Transverse colon (tissue), 4 donors: ENCODE measurements around the gene SHB. TPM values are rescaled to one million over a fixed set of nuclear protein-coding genes. Genes with fewer than 3 reads are reported as not detected.
"Not testable (repeated sequence)": the region's sequence is repeated elsewhere in the genome, so short reads cannot be mapped to it uniquely, and the experiment has no call there.

ENCODE experiments used
- DNase-seq: peaks from one replicate; pipeline ENCODE4 v3.0.0-alpha.2; 2019
- H3K27ac ChIP-seq, 4 donors: fragments of 200-600 bp; sonication (generic); 2 replicates each; pipeline ENCODE4 v1.5.1; 2016 to 2018; ENCODE audit warnings: inconsistent platforms in 4 of 4
- H3K27me3 ChIP-seq: fragments of 200-600 bp; sonication (generic); 2 replicates; pipeline ENCODE4 v1.5.1; 2017; ENCODE audit warnings: inconsistent platforms
- H3K36me3 ChIP-seq, 4 donors: fragments of 200-600 bp; sonication (generic); 2 replicates each; pipeline ENCODE4 v1.5.1; 2017 to 2019; ENCODE audit warnings: inconsistent platforms in 4 of 4
- H3K4me1 ChIP-seq, 4 donors: fragments of 200-600 bp; sonication (generic); 2 replicates each; pipeline ENCODE4 v1.5.1; 2017 to 2020; ENCODE audit warnings: inconsistent platforms in 4 of 4
- H3K4me3 ChIP-seq, 4 donors: fragments of 200-600 bp; sonication (generic); 1 replicate in 1 of 4; 2 replicates in 3 of 4; pipeline versions ENCODE4 v1.5.1 to v1.6.1; 2017 to 2019; ENCODE audit warnings: inconsistent platforms in 4 of 4
- H3K9me3 ChIP-seq, 2 donors: fragments of 200-600 bp; sonication (generic); 2 replicates each; pipeline ENCODE4 v1.5.1; 2017 to 2019; ENCODE audit warnings: inconsistent platforms in 2 of 2
- EP300 ChIP-seq: sonication (generic); formaldehyde crosslinking; IDR thresholded peaks from one replicate; pipeline ENCODE4 v1.6.1; 2017; ENCODE audit warnings: antibody characterized with exemption, low read depth
- POLR2A ChIP-seq: fragments of 450-650 bp; IDR thresholded peaks from one replicate; pipeline ENCODE4 v1.6.1; 2016; ENCODE audit warnings: antibody characterized with exemption, mild to moderate bottlenecking, moderate library complexity
- POLR2AphosphoS5 ChIP-seq, 3 donors: sonication (generic); formaldehyde crosslinking; IDR thresholded peaks; one replicate each; pipeline ENCODE4 v1.6.1; 2016; ENCODE audit warnings: antibody characterized with exemption in 3 of 3
- WGBS, 2 donors: methylation state at CpG; one replicate each; pipeline ENCODE4 v1.1.5; 2018; ENCODE audit warnings: low coverage in 1 of 2; 5-methylcytosine and 5-hydroxymethylcytosine counted together
- in situ Hi-C, 4 donors: fragments of 200-750 bp; cut with MboI; loops; one replicate each; pipeline versions ENCODE4 v1.15.0 to v1.15.1; 2017; ENCODE audit warnings: low sequenced_read_pairs in 3 of 4, low pct_ligation_motif_present in 1 of 4, low pct_unique_long_range_greater_than_20kb in 1 of 4
- intact Hi-C: fragments of 100-400 bp; cut with DNase I; formaldehyde crosslinking; loops from one replicate; pipeline ENCODE4 v1.15.1; 2023; ENCODE audit warnings: low total_unique reads
- total RNA-seq, 4 donors: library from RNA; depleted of rRNA; stranded (reverse); fragments of >200 nt; gene quantifications; one replicate each; pipeline ENCODE4 v1.1.0, GENCODE V29; 2016
- TF ChIP-seq, protein P1 (sequence below), 5 experiments: fragments of 200-600 bp in 3 of 5; fragments of 450-650 bp in 2 of 5; sonication (generic) in 3 of 5; IDR thresholded peaks; 1 replicate in 2 of 5; 2 replicates in 3 of 5; pipeline ENCODE4 v1.5.1; 2016 to 2017; ENCODE audit warnings: antibody characterized with exemption in 5 of 5, inconsistent platforms in 3 of 5, mild to moderate bottlenecking in 2 of 5, moderate library complexity in 1 of 5

The SHB gene
- total RNA-seq, 4 donors from 2014 or later: 11.9 to 33.7 (median 22.2) TPM

DNA sequence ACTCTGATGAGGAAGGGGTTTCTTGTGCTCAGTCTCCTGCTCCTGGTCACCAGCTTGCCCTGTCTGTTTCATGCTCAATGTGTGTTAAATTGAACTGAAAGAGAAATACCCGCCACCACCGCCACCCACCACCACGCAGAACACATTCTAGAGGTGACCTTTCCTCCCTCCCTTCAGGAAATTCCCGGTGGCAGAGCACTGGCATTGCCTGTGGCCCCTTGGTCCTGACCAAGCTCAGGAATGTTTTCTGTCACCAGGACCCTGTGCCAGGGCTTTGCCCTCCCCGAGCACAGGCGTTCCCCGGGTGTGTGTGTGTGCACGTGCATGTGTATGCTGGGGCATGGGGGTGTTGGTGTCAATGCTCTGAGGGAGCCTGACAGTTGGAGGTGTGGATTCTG, 154.9 kb downstream of the SHB start:
- 75% methylated on average over 8 of the region's 8 CpGs; no CpG with 5 or more reads in 1 of the 2 donors for WGBS, 2 donors
- H3K4me1 ChIP-seq: no peaks in the 10 kb centered on the region

DNA sequence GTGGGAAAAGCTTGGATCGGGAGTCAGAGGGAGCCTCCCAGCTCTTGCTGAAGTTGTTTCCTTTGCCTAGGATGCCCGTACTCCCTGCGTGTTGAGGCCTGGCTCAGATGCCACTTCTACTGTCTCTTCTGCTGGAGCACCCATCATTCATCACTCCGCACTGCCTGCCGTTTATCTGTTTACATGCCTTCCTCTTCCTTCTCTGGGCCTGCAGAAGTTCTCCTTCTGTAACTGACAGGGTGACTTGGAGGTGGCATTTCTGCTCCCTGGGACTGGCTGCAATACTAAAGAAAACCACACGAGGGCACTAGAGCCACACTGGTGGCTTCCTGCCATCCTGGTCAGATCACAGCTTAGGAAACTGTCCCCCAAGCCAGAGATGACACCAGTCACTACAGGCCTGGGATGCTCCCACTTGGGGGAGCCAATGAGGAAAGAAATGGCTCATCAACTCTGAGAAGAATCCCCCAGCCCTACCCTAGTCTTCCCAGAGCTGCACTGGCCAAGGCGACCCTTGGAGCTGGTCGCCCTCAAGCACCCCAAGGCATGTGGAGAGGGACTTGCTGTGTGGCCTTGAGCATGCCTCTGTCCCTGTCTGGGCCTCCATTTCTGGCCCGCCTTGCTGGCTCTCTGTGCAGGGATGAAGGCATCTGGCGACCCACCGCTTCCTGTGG, 155.4 kb downstream of the SHB start:
- no peak for TF ChIP-seq EP300
- TF ChIP-seq, protein P1, sequence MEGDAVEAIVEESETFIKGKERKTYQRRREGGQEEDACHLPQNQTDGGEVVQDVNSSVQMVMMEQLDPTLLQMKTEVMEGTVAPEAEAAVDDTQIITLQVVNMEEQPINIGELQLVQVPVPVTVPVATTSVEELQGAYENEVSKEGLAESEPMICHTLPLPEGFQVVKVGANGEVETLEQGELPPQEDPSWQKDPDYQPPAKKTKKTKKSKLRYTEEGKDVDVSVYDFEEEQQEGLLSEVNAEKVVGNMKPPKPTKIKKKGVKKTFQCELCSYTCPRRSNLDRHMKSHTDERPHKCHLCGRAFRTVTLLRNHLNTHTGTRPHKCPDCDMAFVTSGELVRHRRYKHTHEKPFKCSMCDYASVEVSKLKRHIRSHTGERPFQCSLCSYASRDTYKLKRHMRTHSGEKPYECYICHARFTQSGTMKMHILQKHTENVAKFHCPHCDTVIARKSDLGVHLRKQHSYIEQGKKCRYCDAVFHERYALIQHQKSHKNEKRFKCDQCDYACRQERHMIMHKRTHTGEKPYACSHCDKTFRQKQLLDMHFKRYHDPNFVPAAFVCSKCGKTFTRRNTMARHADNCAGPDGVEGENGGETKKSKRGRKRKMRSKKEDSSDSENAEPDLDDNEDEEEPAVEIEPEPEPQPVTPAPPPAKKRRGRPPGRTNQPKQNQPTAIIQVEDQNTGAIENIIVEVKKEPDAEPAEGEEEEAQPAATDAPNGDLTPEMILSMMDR (IDR thresholded peaks at IDR 0.05): peak; percentile 95 to 98 (median 98)
- H3K27me3 ChIP-seq: no peaks in the 10 kb centered on the region
- in situ Hi-C loops (loop anchor here (10.0 to 25.0 kb wide), 7 partner anchors 149 to 499 kb away; partner anchors contain the start of genes FBXO10 (in 1 of the 4), IGFBPL1 (in 1 of the 4), POLR1E (in 1 of the 4) and SHB (in 1 of the 4)), intact Hi-C loops (loop anchor here (5.0 to 10.0 kb wide), 4 partner anchors 51 to 451 kb away; no protein-coding TSS in a partner anchor)
- WGBS, 2 donors: 0 to 56% methylated on average over 1 to 11 of the region's 11 CpGs
- no peaks in the 10 kb centered on the region for H3K36me3 ChIP-seq
- no peaks in the 10 kb centered on the region for H3K9me3 ChIP-seq
- no peaks in the 10 kb centered on the region for H3K4me1 ChIP-seq
- no peak overlapping the region for H3K27ac ChIP-seq
- H3K4me3 ChIP-seq: no peak overlapping the region
- peak; percentile 86 for DNase-seq

More for the DNA sequence above, 154.9 kb downstream of the SHB start:
- TF ChIP-seq EP300 (no peak), POLR2AphosphoS5 (IDR thresholded peaks at IDR 0.05) (no peak), POLR2A (no peak)
- TF ChIP-seq, protein P1 (IDR thresholded peaks at IDR 0.05): no peak
- DNase-seq: no peak
- in situ Hi-C loops: loop anchor here (10.0 to 25.0 kb wide), 7 partner anchors 148 to 498 kb away; partner anchors contain the start of genes FBXO10 (in 1 of the 4), IGFBPL1 (in 1 of the 4), POLR1E (in 1 of the 4) and SHB (in 1 of the 4)
- H3K4me3 ChIP-seq: no peak overlapping the region
- H3K27me3 ChIP-seq: no peaks in the 10 kb centered on the region
- H3K9me3 ChIP-seq: no peaks in the 10 kb centered on the region
- H3K27ac ChIP-seq: no peak overlapping the region
- no peaks in the 10 kb centered on the region for H3K36me3 ChIP-seq
- intact Hi-C loops: loop anchor here (5.0 to 10.0 kb wide), 4 partner anchors 51 to 451 kb away; no protein-coding TSS in a partner anchor

DNA sequence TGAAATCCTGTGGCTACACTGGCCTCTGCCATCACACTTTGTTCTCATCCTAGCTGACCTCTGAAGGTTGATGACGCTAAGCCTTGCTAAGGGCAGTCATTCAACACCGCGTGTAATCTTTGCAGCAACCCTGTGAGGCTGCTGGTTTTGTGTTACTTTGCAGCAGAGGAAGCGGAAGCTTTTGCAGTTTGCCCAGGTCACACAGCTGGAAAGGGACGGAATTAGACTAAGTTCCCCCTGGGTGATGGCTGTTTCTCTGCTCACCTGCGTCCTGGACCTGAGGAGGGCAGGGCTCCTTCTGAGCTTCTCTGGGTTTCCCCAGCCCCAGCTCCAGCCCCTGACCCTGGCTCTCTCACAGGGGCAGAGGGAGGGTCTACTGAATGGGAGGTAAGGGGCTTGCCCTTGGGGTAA, 157.8 kb downstream of the SHB start:
- H3K36me3 ChIP-seq: no peaks in the 10 kb centered on the region
- H3K27ac ChIP-seq: no peak overlapping the region
- no peaks in the 10 kb centered on the region for H3K9me3 ChIP-seq
- TF ChIP-seq POLR2AphosphoS5 (IDR thresholded peaks at IDR 0.05) (no peak), POLR2A (no peak), EP300 (no peak)
- TF ChIP-seq, protein P1 (IDR thresholded peaks at IDR 0.05): no peak
- intact Hi-C loops: loop anchor here (5.0 to 10.0 kb wide), 4 partner anchors 54 to 454 kb away; no protein-coding TSS in a partner anchor
- no peaks in the 10 kb centered on the region for H3K4me1 ChIP-seq
- DNase-seq: no peak
- 75 to 93% methylated on average over 2 to 6 of the region's 6 CpGs for WGBS, 2 donors
- H3K27me3 ChIP-seq: no peaks in the 10 kb centered on the region
- in situ Hi-C loops: loop anchor here (10.0 to 25.0 kb wide), 7 partner anchors 151 to 501 kb away; partner anchors contain the start of genes FBXO10 (in 1 of the 4), IGFBPL1 (in 1 of the 4), POLR1E (in 1 of the 4) and SHB (in 1 of the 4)
- H3K4me3 ChIP-seq: no peak overlapping the region

DNA sequence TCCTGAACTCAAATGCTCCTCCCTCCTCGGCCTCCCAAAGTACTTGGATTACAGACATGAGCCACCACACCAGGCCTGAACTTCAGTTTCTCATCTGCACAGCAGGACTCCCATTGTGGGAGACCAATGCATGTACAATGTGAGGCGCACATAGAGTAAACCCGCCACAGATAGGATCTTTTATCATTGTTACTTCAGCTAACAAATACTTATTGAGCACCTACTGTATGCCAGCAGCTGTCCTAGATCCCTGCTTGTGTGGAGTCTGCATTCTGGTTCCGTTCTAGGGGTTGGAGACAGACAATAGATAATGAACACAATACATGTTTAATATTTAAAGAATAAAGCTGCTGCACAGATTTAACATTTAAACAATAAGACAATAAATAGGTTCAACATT, 158.8 kb downstream of the SHB start:
- Histone ChIP-seq H3K4me3 (no peak overlapping the region), H3K4me1 (peaks cover 0 to under 1% (median 0%) of the 10 kb centered on the region in 4 donors), H3K9me3 (no peaks in the 10 kb centered on the region), H3K27ac (no peak overlapping the region), H3K27me3 (no peaks in the 10 kb centered on the region), H3K36me3 (no peaks in the 10 kb centered on the region)
- TF ChIP-seq, protein P1 (IDR thresholded peaks at IDR 0.05): no peak
- no peak for TF ChIP-seq POLR2AphosphoS5 (IDR thresholded peaks at IDR 0.05)
- no peak for TF ChIP-seq POLR2A
- TF ChIP-seq EP300: no peak
- intact Hi-C loops (loop anchor here (5.0 to 10.0 kb wide), 4 partner anchors 55 to 455 kb away; no protein-coding TSS in a partner anchor), in situ Hi-C loops (loop anchor here (10.0 to 25.0 kb wide), 7 partner anchors 152 to 502 kb away; partner anchors contain the start of genes FBXO10 (in 1 of the 4), IGFBPL1 (in 1 of the 4), POLR1E (in 1 of the 4) and SHB (in 1 of the 4))
- no peak for DNase-seq
- WGBS, 2 donors: 80 to 83% methylated on average over 1 to 4 of the region's 4 CpGs

DNA sequence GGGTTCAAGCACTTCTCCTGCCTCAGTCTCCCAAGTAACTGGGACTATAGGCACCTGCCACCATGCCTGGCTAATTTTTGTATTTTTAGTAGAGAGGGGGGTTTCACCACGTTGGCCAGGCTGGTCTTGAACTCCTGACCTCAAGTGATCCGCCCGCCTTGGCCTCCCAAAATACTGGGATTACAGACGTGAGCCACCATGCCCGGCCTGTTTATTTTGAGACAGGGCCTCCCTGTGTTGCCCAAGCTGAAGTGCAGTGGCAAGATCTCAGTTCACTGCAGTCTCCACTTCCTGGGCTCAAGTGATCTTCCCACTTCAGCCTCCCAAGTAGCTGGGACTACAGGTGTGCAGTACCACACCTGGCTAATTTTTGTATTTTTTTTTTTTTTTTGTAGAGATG, 159.2 kb downstream of the SHB start:
- in situ Hi-C loops (loop anchor here (5.0 to 25.0 kb wide), 9 partner anchors 152 to 502 kb away; partner anchors contain the start of genes TOMM5 (in 2 of the 4), FBXO10 (in 1 of the 4), IGFBPL1 (in 1 of the 4) and POLR1E (in 1 of the 4)), intact Hi-C loops (loop anchor here (5.0 to 10.0 kb wide), 4 partner anchors 55 to 455 kb away; no protein-coding TSS in a partner anchor)
- WGBS, 2 donors: 80% methylated on average over 5 of the region's 5 CpGs; no CpG with 5 or more reads in 1 of the 2 donors
- H3K9me3 ChIP-seq, H3K4me3 ChIP-seq, H3K4me1 ChIP-seq, H3K36me3 ChIP-seq, DNase-seq, H3K27ac ChIP-seq, H3K27me3 ChIP-seq: not testable (repeated sequence)
